WTC11 (cell line): Measurements from ENCODE around the gene SMPD2. TPM values are rescaled to one million over a fixed set of nuclear protein-coding genes. Genes with fewer than 3 reads are reported as not detected.

ENCODE experiments used
- ATF1 ChIP-seq: sonication (generic); formaldehyde crosslinking; IDR thresholded peaks from 2 replicates; pipeline ENCODE4 v1.8.1; 2023; ENCODE audit warnings: mild to moderate bottlenecking, moderate library complexity, missing genetic modification reagents
- CBFB ChIP-seq: sonication (generic); formaldehyde crosslinking; IDR thresholded peaks from 2 replicates; pipeline ENCODE4 v1.8.1; 2022; ENCODE audit warnings: mild to moderate bottlenecking, low read depth, missing genetic modification reagents
- CDX4 ChIP-seq: fragments of 250-450 bp; sonication (Bioruptor Pico); IDR thresholded peaks from 2 replicates; pipeline ENCODE4 v1.9.0; 2021; ENCODE audit warnings: moderate library complexity, mild to moderate bottlenecking, inconsistent platforms, borderline replicate concordance
- E2F1 ChIP-seq: sonication (generic); formaldehyde crosslinking; IDR thresholded peaks from 2 replicates; pipeline ENCODE4 v1.8.0; 2022; ENCODE audit warnings: mild to moderate bottlenecking, missing genetic modification reagents
- ELF4 ChIP-seq: sonication (generic); formaldehyde crosslinking; IDR thresholded peaks from 2 replicates; pipeline ENCODE4 v1.8.1; 2022; ENCODE audit warnings: low read depth, mild to moderate bottlenecking, moderate library complexity, missing genetic modification reagents
- ETV6 ChIP-seq: sonication (generic); formaldehyde crosslinking; IDR thresholded peaks from 2 replicates; pipeline ENCODE4 v1.8.1; 2022; ENCODE audit warnings: mild to moderate bottlenecking, missing genetic modification reagents
- FOXJ3 ChIP-seq: sonication (generic); formaldehyde crosslinking; IDR thresholded peaks from 2 replicates; pipeline ENCODE4 v1.9.0; 2021; ENCODE audit warnings: missing genetic modification reagents, mild to moderate bottlenecking, borderline replicate concordance
- GTF2I ChIP-seq: fragments of 250-450 bp; sonication (Bioruptor Pico); conservative IDR thresholded peaks from 2 replicates; pipeline ENCODE4 v1.4.0; 2021; ENCODE audit warnings: mild to moderate bottlenecking
- HMGXB4 ChIP-seq: sonication (generic); formaldehyde crosslinking; IDR thresholded peaks from 2 replicates; pipeline ENCODE4 v1.8.1; 2023; ENCODE audit warnings: mild to moderate bottlenecking, moderate library complexity, missing genetic modification reagents
- OVOL2 ChIP-seq: fragments of 250-450 bp; sonication (Bioruptor Pico); IDR thresholded peaks from 2 replicates; pipeline ENCODE4 v1.9.0; 2021; ENCODE audit warnings: mild to moderate bottlenecking, borderline replicate concordance
- SMAD4 ChIP-seq: sonication (generic); formaldehyde crosslinking; IDR thresholded peaks from 2 replicates; pipeline ENCODE4 v1.8.0; 2022; ENCODE audit warnings: mild to moderate bottlenecking, missing genetic modification reagents
- SOX15 ChIP-seq: fragments of 250-450 bp; sonication (Bioruptor Pico); IDR thresholded peaks from 2 replicates; pipeline ENCODE4 v1.9.0; 2021; ENCODE audit warnings: mild to moderate bottlenecking
- TEAD1 ChIP-seq: sonication (generic); formaldehyde crosslinking; IDR thresholded peaks from 2 replicates; pipeline ENCODE4 v1.8.0; 2022; ENCODE audit warnings: mild to moderate bottlenecking, missing genetic modification reagents
- TP53 ChIP-seq: sonication (generic); formaldehyde crosslinking; IDR thresholded peaks from 2 replicates; pipeline ENCODE4 v1.8.1; 2023; ENCODE audit warnings: mild to moderate bottlenecking, missing genetic modification reagents
- ZNF121 ChIP-seq: sonication (generic); formaldehyde crosslinking; IDR thresholded peaks from 2 replicates; pipeline ENCODE4 v1.8.0; 2023; ENCODE audit warnings: missing genetic modification reagents
- ZNF138 ChIP-seq: sonication (generic); formaldehyde crosslinking; conservative IDR thresholded peaks from 2 replicates; pipeline ENCODE4 v1.8.1; 2022; ENCODE audit warnings: mild to moderate bottlenecking, moderate library complexity, missing genetic modification reagents
- ZNF219 ChIP-seq: sonication (generic); formaldehyde crosslinking; IDR thresholded peaks from 2 replicates; pipeline ENCODE4 v1.8.0; 2023; ENCODE audit warnings: missing genetic modification reagents, mild to moderate bottlenecking, borderline replicate concordance
- ZNF232 ChIP-seq: sonication (generic); formaldehyde crosslinking; IDR thresholded peaks from 2 replicates; pipeline ENCODE4 v1.8.0; 2022; ENCODE audit warnings: mild to moderate bottlenecking, missing genetic modification reagents
- ZNF317 ChIP-seq: sonication (generic); formaldehyde crosslinking; IDR thresholded peaks from 2 replicates; pipeline ENCODE4 v1.8.1; 2023; ENCODE audit warnings: low read depth, mild to moderate bottlenecking, moderate library complexity, missing genetic modification reagents, borderline replicate concordance
- ZNF416 ChIP-seq: fragments of 250-450 bp; sonication (Bioruptor Pico); IDR thresholded peaks from 2 replicates; pipeline ENCODE4 v1.9.0; 2021; ENCODE audit warnings: mild to moderate bottlenecking, inconsistent platforms
- ZNF671 ChIP-seq: fragments of 250-450 bp; sonication (Bioruptor Pico); IDR thresholded peaks from 2 replicates; pipeline ENCODE4 v1.8.0; 2021; ENCODE audit warnings: mild to moderate bottlenecking
- ZSCAN18 ChIP-seq: fragments of 250-450 bp; sonication (Bioruptor Pico); IDR thresholded peaks from 2 replicates; pipeline ENCODE4 v2.1.2; 2022; ENCODE audit warnings: mild to moderate bottlenecking, moderate library complexity
- total RNA-seq: library from RNA; stranded (reverse); gene quantifications from 3 replicates; pipeline ENCODE4 v1.2.3, GENCODE V29; 2021
- TF ChIP-seq, protein P1 (sequence below): sonication (generic); formaldehyde crosslinking; IDR thresholded peaks from 2 replicates; pipeline ENCODE4 v1.8.0; 2022; ENCODE audit warnings: mild to moderate bottlenecking, missing genetic modification reagents
- TF ChIP-seq, protein P2 (sequence below): fragments of 200-600 bp; IDR thresholded peaks from 2 replicates; pipeline ENCODE4 v1.8.0; 2022; ENCODE audit warnings: antibody characterized with exemption
- TF ChIP-seq, protein P3 (sequence below): sonication (generic); formaldehyde crosslinking; IDR thresholded peaks from 2 replicates; pipeline ENCODE4 v1.8.1; 2022; ENCODE audit warnings: mild to moderate bottlenecking, missing genetic modification reagents, moderate library complexity, borderline replicate concordance
- TF ChIP-seq, protein P4 (sequence below): sonication (generic); formaldehyde crosslinking; IDR thresholded peaks from 2 replicates; pipeline ENCODE4 v1.8.1; 2022; ENCODE audit warnings: mild to moderate bottlenecking, moderate library complexity, missing genetic modification reagents

Gene SMPD2
- total RNA-seq, 1 experiment from 2014 or later = 13.1 TPM

DNA sequence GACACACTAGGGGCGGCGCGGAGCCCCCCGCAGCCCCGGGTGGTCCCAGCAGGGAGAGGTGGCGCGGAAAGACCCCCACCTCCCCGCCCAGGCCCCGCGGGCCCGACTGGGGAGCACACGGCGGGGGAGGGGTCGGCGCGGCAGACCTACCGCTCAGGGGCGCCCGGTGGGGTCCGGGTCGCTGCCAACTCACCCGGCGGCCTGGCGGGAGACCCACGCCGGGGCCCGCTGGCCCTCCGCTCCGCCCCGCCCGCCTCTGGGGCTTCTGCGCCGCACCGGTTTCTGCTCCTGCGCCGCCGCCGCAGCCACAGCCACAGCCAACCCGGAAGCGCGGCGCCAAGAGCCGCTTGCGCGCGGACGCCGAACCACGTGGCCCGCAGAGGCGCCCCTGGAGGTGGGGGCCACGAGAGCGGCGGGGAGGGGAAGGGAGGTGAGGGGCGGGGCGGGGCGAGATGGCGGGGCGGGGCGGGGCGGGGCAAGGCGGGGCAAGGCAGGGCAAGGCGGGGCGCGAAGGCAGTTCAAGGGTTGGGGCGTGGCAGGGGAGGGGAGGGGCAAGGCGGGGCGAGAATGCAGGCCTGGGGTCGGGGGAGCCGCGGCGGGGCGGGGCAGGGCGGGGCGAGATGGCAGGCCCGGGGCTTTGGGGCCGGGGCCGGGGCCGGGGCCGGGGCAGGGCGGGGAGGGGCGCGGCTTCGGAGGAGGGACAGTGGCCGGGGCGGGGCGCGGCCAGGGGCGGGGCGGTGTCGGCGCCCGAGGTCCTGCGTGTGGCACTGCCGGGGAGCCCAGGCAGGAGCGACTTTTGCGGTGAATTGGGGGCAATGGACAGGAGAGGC lies 42.6 kb downstream of the SMPD2 start, which contains the start of gene ZBTB24 (continued):
- peak; percentile 59; the same call in 1 of the 2 replicates for TF ChIP-seq ETV6 (CRISPR knock-in tag)
- TF ChIP-seq, protein P1, sequence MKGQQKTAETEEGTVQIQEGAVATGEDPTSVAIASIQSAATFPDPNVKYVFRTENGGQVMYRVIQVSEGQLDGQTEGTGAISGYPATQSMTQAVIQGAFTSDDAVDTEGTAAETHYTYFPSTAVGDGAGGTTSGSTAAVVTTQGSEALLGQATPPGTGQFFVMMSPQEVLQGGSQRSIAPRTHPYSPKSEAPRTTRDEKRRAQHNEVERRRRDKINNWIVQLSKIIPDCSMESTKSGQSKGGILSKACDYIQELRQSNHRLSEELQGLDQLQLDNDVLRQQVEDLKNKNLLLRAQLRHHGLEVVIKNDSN (CRISPR knock-in tag) = peak; percentile 89
- no peak for TF ChIP-seq CDX4
- no peak; the same call in 1 of the 2 replicates for TF ChIP-seq ZNF232
- TF ChIP-seq, protein P2, sequence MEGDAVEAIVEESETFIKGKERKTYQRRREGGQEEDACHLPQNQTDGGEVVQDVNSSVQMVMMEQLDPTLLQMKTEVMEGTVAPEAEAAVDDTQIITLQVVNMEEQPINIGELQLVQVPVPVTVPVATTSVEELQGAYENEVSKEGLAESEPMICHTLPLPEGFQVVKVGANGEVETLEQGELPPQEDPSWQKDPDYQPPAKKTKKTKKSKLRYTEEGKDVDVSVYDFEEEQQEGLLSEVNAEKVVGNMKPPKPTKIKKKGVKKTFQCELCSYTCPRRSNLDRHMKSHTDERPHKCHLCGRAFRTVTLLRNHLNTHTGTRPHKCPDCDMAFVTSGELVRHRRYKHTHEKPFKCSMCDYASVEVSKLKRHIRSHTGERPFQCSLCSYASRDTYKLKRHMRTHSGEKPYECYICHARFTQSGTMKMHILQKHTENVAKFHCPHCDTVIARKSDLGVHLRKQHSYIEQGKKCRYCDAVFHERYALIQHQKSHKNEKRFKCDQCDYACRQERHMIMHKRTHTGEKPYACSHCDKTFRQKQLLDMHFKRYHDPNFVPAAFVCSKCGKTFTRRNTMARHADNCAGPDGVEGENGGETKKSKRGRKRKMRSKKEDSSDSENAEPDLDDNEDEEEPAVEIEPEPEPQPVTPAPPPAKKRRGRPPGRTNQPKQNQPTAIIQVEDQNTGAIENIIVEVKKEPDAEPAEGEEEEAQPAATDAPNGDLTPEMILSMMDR = no peak
- no peak for TF ChIP-seq CBFB (CRISPR knock-in tag)
- no peak for TF ChIP-seq TP53
- no peak for TF ChIP-seq FOXJ3 (CRISPR knock-in tag)
- TF ChIP-seq, protein P3, sequence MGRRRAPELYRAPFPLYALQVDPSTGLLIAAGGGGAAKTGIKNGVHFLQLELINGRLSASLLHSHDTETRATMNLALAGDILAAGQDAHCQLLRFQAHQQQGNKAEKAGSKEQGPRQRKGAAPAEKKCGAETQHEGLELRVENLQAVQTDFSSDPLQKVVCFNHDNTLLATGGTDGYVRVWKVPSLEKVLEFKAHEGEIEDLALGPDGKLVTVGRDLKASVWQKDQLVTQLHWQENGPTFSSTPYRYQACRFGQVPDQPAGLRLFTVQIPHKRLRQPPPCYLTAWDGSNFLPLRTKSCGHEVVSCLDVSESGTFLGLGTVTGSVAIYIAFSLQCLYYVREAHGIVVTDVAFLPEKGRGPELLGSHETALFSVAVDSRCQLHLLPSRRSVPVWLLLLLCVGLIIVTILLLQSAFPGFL = no peak
- TF ChIP-seq GTF2I = no peak
- TF ChIP-seq ZNF219 (CRISPR knock-in tag) = no peak
- no peak for TF ChIP-seq ZNF138
- peak; percentile 66; the same call in 1 of the 2 replicates for TF ChIP-seq TEAD1
- no peak for TF ChIP-seq ZNF317 (CRISPR knock-in tag)
- no peak for TF ChIP-seq OVOL2
- no peak for TF ChIP-seq SOX15
- TF ChIP-seq ZSCAN18 (CRISPR knock-in tag) = no peak
- TF ChIP-seq ZNF121 (CRISPR knock-in tag) = no peak
- TF ChIP-seq ZNF416 (CRISPR knock-in tag) = no peak
- TF ChIP-seq ATF1 (CRISPR knock-in tag) = no peak
- TF ChIP-seq, protein P4, sequence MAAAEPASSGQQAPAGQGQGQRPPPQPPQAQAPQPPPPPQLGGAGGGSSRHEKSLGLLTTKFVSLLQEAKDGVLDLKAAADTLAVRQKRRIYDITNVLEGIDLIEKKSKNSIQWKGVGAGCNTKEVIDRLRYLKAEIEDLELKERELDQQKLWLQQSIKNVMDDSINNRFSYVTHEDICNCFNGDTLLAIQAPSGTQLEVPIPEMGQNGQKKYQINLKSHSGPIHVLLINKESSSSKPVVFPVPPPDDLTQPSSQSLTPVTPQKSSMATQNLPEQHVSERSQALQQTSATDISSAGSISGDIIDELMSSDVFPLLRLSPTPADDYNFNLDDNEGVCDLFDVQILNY (CRISPR knock-in tag) = peak; percentile 87; the same call in 1 of the 2 replicates
- 0 out of 2 replicates have a peak, but pooled peaks have one; percentile 27 for TF ChIP-seq HMGXB4 (CRISPR knock-in tag)
- no peak for TF ChIP-seq ZNF671 (CRISPR knock-in tag)
- TF ChIP-seq ELF4 (CRISPR knock-in tag) = 0 out of 2 replicates have a peak, but pooled peaks have one; percentile 43
- TF ChIP-seq SMAD4 (CRISPR knock-in tag) = no peak
- no peak for TF ChIP-seq E2F1 (CRISPR knock-in tag)
